Caco-2 (cell line): ENCODE results near the gene AGRN. TPM values are rescaled to one million over a fixed set of nuclear protein-coding genes. Genes with fewer than 3 reads are reported as not detected.

Experiments used
- BruUV-seq: library from RNA; stranded (reverse); fragments of 400-500 nt; replicated peaks from 2 replicates; lab custom pipeline; 2021; lab: Mats Ljungman, UMichigan
- CTCF ChIA-PET: fragments of 300-600 bp; sonication (Branson Sonifier 250); formaldehyde crosslinking; loops from one replicate; lab custom pipeline; 2022; ENCODE audit warnings: antibody characterized with exemption; lab: Charles Lee
- POLR2A ChIA-PET: fragments of 300-600 bp; sonication (Branson Sonifier 250); formaldehyde crosslinking; loops from one replicate; lab custom pipeline; 2022; ENCODE audit warnings: antibody characterized with exemption; lab: Charles Lee
- DNase-seq, 2 experiments: peaks; one replicate each; pipeline versions ENCODE4 v3.0.0 to v3.0.0-alpha.2; 2020 to 2022
- H3K27me3 ChIP-seq: replicated peaks from 2 replicates; pipeline ENCODE4 v1.6.0; 2011; ENCODE audit warnings: low read length; ENCODE audit not compliant: control insufficient read depth, insufficient read depth
- H3K36me3 ChIP-seq: 2 replicates; pipeline ENCODE4 v1.5.1; 2011; ENCODE audit warnings: low read length; ENCODE audit not compliant: control insufficient read depth, insufficient read depth
- H3K4me1 ChIP-seq: fragments of 250-450 bp; sonication (Bioruptor Pico); 2 replicates; pipeline ENCODE4 v1.5.1; 2020; ENCODE audit warnings: mild to moderate bottlenecking
- H3K4me3 ChIP-seq: 2 replicates; pipeline ENCODE4 v1.5.1; 2011; ENCODE audit warnings: low read depth, mild to moderate bottlenecking, control low read depth, low read length
- H3K9me3 ChIP-seq: fragments of 250-450 bp; sonication (Bioruptor Pico); 2 replicates; pipeline ENCODE4 v1.5.1; 2020; ENCODE audit warnings: mild to moderate bottlenecking, moderate library complexity
- H3K27ac Mint-ChIP-seq: one replicate; pipeline ENCODE4 v1.8.0; 2022; ENCODE audit warnings: mixed read lengths; ENCODE audit not compliant: unreplicated experiment
- H3K27me3 Mint-ChIP-seq: one replicate; pipeline ENCODE4 v1.8.0; 2022; ENCODE audit warnings: mixed read lengths; ENCODE audit not compliant: insufficient read depth, unreplicated experiment
- H3K36me3 Mint-ChIP-seq: one replicate; pipeline ENCODE4 v1.8.0; 2022; ENCODE audit warnings: mild to moderate bottlenecking, mixed read lengths; ENCODE audit not compliant: insufficient read depth, unreplicated experiment
- H3K4me1 Mint-ChIP-seq: one replicate; pipeline ENCODE4 v1.8.0; 2022; ENCODE audit warnings: low read depth, mixed read lengths; ENCODE audit not compliant: unreplicated experiment
- H3K4me3 Mint-ChIP-seq: one replicate; pipeline ENCODE4 v1.8.0; 2022; ENCODE audit warnings: mild to moderate bottlenecking, moderate library complexity, mixed read lengths; ENCODE audit not compliant: unreplicated experiment
- H3K9me3 Mint-ChIP-seq: one replicate; pipeline ENCODE4 v1.8.0; 2022; ENCODE audit warnings: mixed read lengths; ENCODE audit not compliant: unreplicated experiment
- intact Hi-C: fragments of 100-400 bp; cut with micrococcal nuclease; formaldehyde crosslinking; loops from one replicate; pipeline ENCODE4 v1.10.0; 2022; ENCODE audit not compliant: unreplicated experiment
- total RNA-seq: library from RNA; stranded (reverse); gene quantifications from 2 replicates; pipeline ENCODE4 v1.2.3, GENCODE V29; 2022
- TF ChIP-seq, protein P1 (sequence below), 2 experiments: fragments of 200-600 bp in 1 of 2; IDR thresholded peaks; 1 replicate in 1 of 2; 2 replicates in 1 of 2; pipeline versions ENCODE4 v1.5.1 to v1.8.0; 2011 to 2022; ENCODE audit warnings: antibody characterized with exemption in 1 of 2, control low read depth in 1 of 2, inconsistent platforms in 1 of 2, low read depth in 1 of 2, low read length in 1 of 2, mild to moderate bottlenecking in 1 of 2, moderate library complexity in 1 of 2; ENCODE audit not compliant: insufficient read depth in 1 of 2, severe bottlenecking in 1 of 2, unreplicated experiment in 1 of 2

AGRN gene
- total RNA-seq, 1 experiment from 2014 or later, result 176 TPM

DNA sequence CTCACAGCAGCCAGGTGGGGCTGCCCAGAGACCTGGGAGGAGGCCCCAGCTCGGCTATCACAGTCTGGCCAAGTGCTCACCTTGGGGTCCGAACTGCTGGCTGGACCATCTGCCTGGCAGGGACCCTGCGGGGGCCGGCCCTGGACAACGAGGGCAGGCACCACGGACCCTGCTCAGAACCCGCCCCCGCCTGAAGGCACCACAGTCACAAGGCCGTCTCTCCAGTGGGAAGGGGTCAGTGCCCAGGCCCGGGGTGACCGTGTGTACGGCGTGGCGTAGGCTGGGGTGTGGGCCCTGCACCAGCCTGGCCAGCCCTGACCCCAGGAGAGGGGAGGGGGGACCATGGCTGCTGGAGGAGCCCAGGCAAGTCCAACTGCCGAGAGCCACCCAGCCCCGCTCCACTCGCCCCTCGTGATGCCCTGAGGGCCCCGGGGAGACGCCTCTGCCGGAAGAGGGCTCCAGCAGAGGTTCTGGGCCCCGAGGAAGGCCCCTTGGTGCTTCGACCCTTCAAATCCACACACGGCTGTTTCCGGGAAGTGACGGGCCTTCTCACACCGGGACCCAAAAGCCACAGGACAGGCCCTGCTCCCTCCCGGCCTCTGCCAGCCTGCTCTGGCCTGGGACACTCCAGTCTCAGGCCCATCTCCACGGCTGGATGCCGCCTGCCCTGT lies 65.4 kb downstream of the AGRN start:
- Mint-ChIP-seq H3K4me3 (no peak overlapping the region), H3K4me1 (no peaks in the 10 kb centered on the region), H3K27me3 (no peaks in the 10 kb centered on the region), H3K36me3 (peaks cover 27% of the 10 kb centered on the region), H3K27ac (no peak overlapping the region), H3K9me3 (no peaks in the 10 kb centered on the region)
- no TSS peak for BruUV-seq
- H3K4me1 ChIP-seq, result no peaks in the 10 kb centered on the region
- POLR2A ChIA-PET, result no interaction called here
- no peaks in the 10 kb centered on the region for H3K36me3 ChIP-seq
- peak in 1 of 2 experiments; percentile 21 for DNase-seq
- TF ChIP-seq, protein P1, sequence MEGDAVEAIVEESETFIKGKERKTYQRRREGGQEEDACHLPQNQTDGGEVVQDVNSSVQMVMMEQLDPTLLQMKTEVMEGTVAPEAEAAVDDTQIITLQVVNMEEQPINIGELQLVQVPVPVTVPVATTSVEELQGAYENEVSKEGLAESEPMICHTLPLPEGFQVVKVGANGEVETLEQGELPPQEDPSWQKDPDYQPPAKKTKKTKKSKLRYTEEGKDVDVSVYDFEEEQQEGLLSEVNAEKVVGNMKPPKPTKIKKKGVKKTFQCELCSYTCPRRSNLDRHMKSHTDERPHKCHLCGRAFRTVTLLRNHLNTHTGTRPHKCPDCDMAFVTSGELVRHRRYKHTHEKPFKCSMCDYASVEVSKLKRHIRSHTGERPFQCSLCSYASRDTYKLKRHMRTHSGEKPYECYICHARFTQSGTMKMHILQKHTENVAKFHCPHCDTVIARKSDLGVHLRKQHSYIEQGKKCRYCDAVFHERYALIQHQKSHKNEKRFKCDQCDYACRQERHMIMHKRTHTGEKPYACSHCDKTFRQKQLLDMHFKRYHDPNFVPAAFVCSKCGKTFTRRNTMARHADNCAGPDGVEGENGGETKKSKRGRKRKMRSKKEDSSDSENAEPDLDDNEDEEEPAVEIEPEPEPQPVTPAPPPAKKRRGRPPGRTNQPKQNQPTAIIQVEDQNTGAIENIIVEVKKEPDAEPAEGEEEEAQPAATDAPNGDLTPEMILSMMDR (IDR thresholded peaks at IDR 0.05; ENCODE audit: insufficient read depth in 1 of 2, low read depth in 1 of 2, low read length in 1 of 2, severe bottlenecking in 1 of 2, unreplicated experiment in 1 of 2), result no peak
- CTCF ChIA-PET, result interaction anchor here (0.5 kb wide), 1 partner anchor 152 kb away, joined by 3 read pairs; no protein-coding TSS in a partner anchor
- H3K9me3 ChIP-seq, result no peaks in the 10 kb centered on the region
- intact Hi-C loops, result no loop called here
- no peaks in the 10 kb centered on the region for H3K27me3 ChIP-seq
- no peak overlapping the region for H3K4me3 ChIP-seq

DNA sequence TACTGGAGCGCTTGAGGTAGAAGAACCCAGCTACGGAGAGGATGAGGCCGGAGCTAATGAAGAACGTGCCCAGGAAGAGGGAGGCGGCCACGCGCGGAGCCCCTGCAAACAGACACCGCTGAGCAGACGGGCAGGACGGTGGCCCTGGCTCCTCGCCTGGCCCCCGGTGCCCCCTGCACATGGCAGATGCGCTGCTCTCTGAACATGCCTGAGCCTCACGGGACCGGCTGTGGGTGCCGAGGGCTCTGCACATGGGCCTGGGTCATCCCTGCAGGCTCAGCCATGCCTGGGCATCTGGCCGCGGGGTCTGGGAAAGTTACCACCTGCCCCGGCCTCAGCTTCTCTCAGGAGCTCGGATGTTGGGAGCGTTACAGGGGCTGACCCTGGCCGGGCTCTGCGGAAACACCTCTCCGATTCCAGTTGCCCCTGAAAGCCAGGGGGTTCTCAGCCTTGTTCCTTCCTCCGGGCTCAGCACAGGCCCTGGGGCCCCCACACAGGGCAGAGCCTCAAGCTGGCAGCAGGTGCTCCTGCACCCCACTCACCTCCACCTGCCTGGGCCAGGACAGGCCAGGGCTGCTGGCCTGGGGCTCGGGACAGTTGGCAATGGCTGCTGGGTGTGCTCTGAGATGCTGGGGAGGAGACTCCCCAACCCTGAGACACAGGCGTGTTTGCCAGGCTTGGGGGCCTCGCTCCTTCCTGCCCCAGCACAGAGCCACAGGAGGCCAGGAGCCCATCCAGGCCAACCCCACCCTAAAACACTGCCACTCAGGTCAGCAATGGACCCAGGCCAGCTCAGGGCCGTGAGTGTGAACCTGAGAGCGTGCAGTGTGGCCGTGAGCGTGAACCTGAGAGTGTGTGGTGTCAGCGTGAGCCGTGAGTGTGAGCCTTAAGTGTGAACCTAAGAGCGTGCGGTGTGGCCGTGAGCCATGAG lies 66.3 kb downstream of the AGRN start:
- no peaks in the 10 kb centered on the region for H3K4me1 Mint-ChIP-seq
- TF ChIP-seq, protein P1 (IDR thresholded peaks at IDR 0.05; ENCODE audit: insufficient read depth in 1 of 2, low read depth in 1 of 2, low read length in 1 of 2, severe bottlenecking in 1 of 2, unreplicated experiment in 1 of 2), result no peak
- CTCF ChIA-PET, result interaction anchor here (0.5 kb wide), 1 partner anchor 151 kb away, joined by 3 read pairs; no protein-coding TSS in a partner anchor

DNA sequence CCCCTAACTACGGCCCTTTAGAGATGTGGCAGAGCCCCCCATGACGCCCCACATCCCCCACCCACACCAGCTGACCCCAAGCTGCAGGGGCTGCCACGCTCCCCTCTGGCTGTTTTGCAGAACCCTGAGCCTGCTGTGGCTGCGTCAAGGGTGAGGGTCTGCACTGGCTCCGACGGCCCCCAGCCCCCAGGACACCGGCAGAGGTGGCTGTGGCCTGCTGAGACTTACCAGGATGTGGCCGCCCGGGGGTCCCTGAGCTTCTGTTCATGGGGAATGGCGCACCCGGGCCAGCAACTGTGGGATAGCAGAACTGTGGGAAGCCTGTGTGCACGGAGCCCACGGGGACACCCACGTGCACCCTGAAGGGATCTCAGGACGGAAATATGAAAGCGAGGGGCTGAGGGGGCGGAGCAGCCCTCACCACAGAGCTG lies 67.0 kb downstream of the AGRN start:
- Histone ChIP-seq H3K36me3 (no peaks in the 10 kb centered on the region; the same call in 1 of the 2 replicates), H3K4me3 (no peak overlapping the region), H3K4me1 (no peaks in the 10 kb centered on the region), H3K27me3 (no peaks in the 10 kb centered on the region), H3K9me3 (no peaks in the 10 kb centered on the region)
- H3K27me3 Mint-ChIP-seq, result no peaks in the 10 kb centered on the region
- H3K4me1 Mint-ChIP-seq, result no peaks in the 10 kb centered on the region
- BruUV-seq, result no TSS peak
- H3K9me3 Mint-ChIP-seq, result no peaks in the 10 kb centered on the region
- no peak for DNase-seq
- no peak overlapping the region for H3K4me3 Mint-ChIP-seq
- ChIA-PET CTCF (no interaction called here), POLR2A (no interaction called here)
- TF ChIP-seq, protein P1 (IDR thresholded peaks at IDR 0.05; ENCODE audit: insufficient read depth in 1 of 2, low read depth in 1 of 2, low read length in 1 of 2, severe bottlenecking in 1 of 2, unreplicated experiment in 1 of 2), result no peak
- intact Hi-C loops, result no loop called here
- H3K27ac Mint-ChIP-seq, result no peak overlapping the region
- peaks cover 27% of the 10 kb centered on the region for H3K36me3 Mint-ChIP-seq

More for the DNA sequence above, 66.3 kb downstream of the AGRN start:
- POLR2A ChIA-PET, result no interaction called here
- intact Hi-C loops, result no loop called here
- no peaks in the 10 kb centered on the region for H3K36me3 ChIP-seq
- no peaks in the 10 kb centered on the region for H3K4me1 ChIP-seq
- no peaks in the 10 kb centered on the region for H3K9me3 Mint-ChIP-seq
- BruUV-seq, result no TSS peak
- H3K27me3 ChIP-seq, result no peaks in the 10 kb centered on the region
- H3K4me3 ChIP-seq, result no peak overlapping the region
- no peaks in the 10 kb centered on the region for H3K27me3 Mint-ChIP-seq
- peak in 1 of 2 experiments; percentile 20 for DNase-seq
- peaks cover 27% of the 10 kb centered on the region for H3K36me3 Mint-ChIP-seq
- no peak overlapping the region for H3K27ac Mint-ChIP-seq
- no peaks in the 10 kb centered on the region for H3K9me3 ChIP-seq
- no peak overlapping the region for H3K4me3 Mint-ChIP-seq
